Nephron (organoid): ENCODE measurements around the gene NINL.

Experiments used
- H3K27ac Mint-ChIP-seq, 3 experiments: 2 replicates each; pipeline ENCODE4 v1.8.0; 2020; ENCODE audit warnings: mixed read lengths in 3 of 3, mild to moderate bottlenecking in 2 of 3, moderate library complexity in 1 of 3
- H3K27me3 Mint-ChIP-seq: 2 replicates; pipeline ENCODE4 v1.8.0; 2021; ENCODE audit warnings: low read depth, mild to moderate bottlenecking, moderate library complexity, mixed read lengths
- H3K36me3 Mint-ChIP-seq: 2 replicates; pipeline ENCODE4 v1.8.0; 2020; ENCODE audit warnings: low read depth, mixed read lengths
- H3K4me1 Mint-ChIP-seq: 2 replicates; pipeline ENCODE4 v1.8.0; 2020; ENCODE audit warnings: mixed read lengths
- H3K4me3 Mint-ChIP-seq, 3 experiments: 2 replicates each; pipeline ENCODE4 v1.8.0; 2020; ENCODE audit warnings: mild to moderate bottlenecking in 3 of 3, mixed read lengths in 3 of 3, moderate library complexity in 2 of 3
- H3K9me3 Mint-ChIP-seq: 2 replicates; pipeline ENCODE4 v1.8.0; 2020; ENCODE audit warnings: mixed read lengths
- TF ChIP-seq, protein P1 (sequence below), 3 experiments: fragments of 200-600 bp; sonication (generic); IDR thresholded peaks; one replicate each; pipeline ENCODE4 v1.5.0; 2021; ENCODE audit warnings: antibody characterized with exemption in 3 of 3; ENCODE audit not compliant: unreplicated experiment in 3 of 3

Gene NINL

DNA sequence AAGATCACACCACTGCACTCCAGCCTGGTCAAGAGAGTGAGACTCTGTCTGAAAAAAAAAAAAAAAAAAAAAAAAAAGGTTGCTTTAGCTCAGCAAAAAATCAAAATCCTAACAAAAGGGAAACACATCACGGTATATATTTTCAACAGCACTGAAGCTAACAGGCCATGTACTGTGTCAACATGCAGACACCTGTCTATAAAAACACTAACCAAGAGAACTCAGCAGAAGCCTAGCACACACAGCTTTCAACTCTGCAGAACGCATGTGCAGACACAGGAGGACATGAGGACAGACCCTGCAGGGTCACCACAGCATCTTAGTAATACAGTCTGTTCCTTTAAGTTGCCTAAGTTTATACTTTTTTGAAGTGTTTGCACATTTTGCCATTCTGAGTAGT is 13.5 kb downstream of the NINL start:
- TF ChIP-seq, protein P1, sequence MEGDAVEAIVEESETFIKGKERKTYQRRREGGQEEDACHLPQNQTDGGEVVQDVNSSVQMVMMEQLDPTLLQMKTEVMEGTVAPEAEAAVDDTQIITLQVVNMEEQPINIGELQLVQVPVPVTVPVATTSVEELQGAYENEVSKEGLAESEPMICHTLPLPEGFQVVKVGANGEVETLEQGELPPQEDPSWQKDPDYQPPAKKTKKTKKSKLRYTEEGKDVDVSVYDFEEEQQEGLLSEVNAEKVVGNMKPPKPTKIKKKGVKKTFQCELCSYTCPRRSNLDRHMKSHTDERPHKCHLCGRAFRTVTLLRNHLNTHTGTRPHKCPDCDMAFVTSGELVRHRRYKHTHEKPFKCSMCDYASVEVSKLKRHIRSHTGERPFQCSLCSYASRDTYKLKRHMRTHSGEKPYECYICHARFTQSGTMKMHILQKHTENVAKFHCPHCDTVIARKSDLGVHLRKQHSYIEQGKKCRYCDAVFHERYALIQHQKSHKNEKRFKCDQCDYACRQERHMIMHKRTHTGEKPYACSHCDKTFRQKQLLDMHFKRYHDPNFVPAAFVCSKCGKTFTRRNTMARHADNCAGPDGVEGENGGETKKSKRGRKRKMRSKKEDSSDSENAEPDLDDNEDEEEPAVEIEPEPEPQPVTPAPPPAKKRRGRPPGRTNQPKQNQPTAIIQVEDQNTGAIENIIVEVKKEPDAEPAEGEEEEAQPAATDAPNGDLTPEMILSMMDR (IDR thresholded peaks at IDR 0.05; ENCODE audit: unreplicated experiment in 3 of 3): no peak
- Mint-ChIP-seq H3K4me3 (no peak overlapping the region), H3K36me3 (peaks cover 52% of the 10 kb centered on the region), H3K27ac (peak overlapping the region in 1 of 3 experiments; percentile 59), H3K27me3 (no peaks in the 10 kb centered on the region), H3K4me1 (peaks cover 28% of the 10 kb centered on the region), H3K9me3 (no peaks in the 10 kb centered on the region)

DNA sequence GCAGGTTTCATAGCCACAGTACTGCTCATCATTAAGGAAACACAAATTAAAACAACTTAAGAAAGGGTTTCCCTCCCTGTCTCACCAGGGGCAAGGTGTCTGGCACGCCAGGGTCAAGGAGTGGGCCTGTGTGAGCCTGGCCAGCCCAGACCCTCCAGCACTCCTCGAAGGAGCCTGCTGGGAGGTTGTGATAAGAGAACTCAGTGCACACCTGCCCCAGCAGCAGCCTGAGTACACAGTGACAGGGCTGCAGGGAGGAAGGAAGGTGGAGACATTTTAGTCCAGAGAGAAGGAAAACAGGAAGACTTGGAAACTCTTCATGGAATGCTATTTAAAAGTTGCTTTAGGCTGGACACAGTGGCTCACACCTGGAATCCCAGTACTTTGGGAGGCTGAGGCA is 14.1 kb downstream of the NINL start:
- Mint-ChIP-seq H3K27me3 (no peaks in the 10 kb centered on the region), H3K36me3 (peaks cover 56% of the 10 kb centered on the region), H3K27ac (peak overlapping the region in 1 of 3 experiments; percentile 59), H3K9me3 (no peaks in the 10 kb centered on the region), H3K4me3 (no peak overlapping the region), H3K4me1 (peaks cover 30% of the 10 kb centered on the region)
- TF ChIP-seq, protein P1 (IDR thresholded peaks at IDR 0.05; ENCODE audit: unreplicated experiment in 3 of 3): no peak

DNA sequence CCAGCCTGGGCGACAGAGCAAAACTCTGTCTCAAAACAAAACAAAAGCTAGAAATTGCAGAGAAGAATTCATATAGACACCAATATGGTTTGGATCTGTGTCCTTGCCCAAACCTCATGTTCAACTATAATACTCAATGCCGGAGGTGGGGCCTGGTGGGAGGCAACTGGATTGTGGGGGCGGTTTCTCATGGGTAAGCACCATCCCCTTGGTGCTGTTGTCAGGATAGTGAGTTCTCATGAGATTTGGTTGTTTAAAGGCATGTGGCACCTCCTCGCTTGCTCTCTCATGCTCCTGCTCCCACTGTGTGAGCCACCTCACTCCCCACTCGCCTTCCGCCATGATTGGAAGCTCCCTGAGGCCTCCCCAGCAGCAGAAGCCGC is 15.2 kb downstream of the NINL start:
- Mint-ChIP-seq H3K27me3 (no peaks in the 10 kb centered on the region), H3K9me3 (peaks cover 4% of the 10 kb centered on the region)

DNA sequence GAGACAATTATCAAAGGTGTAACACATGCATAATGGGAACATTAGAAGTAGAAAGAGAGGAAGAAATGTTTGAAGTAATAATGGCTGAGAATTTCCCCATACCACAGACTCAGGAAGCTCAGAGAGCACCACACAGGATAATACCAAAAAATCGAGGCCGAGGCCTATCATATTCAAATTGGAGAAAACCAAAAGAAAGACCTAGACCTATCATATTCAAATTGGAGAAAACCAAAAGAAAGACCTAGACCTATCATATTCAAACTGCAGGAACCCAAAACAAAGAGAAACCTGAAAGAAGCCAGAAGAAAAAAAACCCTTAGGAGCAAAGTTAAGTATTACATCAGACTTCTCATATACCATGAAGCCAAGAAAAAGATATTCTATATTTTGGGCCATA is 18.0 kb downstream of the NINL start:
- Mint-ChIP-seq H3K27ac (peak overlapping the region in 1 of 3 experiments; percentile 6), H3K27me3 (no peaks in the 10 kb centered on the region), H3K36me3 (peaks cover 65% of the 10 kb centered on the region), H3K4me1 (peaks cover 12% of the 10 kb centered on the region), H3K9me3 (peaks cover 15% of the 10 kb centered on the region), H3K4me3 (no peak overlapping the region)
- TF ChIP-seq, protein P1 (IDR thresholded peaks at IDR 0.05; ENCODE audit: unreplicated experiment in 3 of 3): no peak

More for the DNA sequence above, 15.2 kb downstream of the NINL start:
- Mint-ChIP-seq H3K4me3 (no peak overlapping the region), H3K4me1 (peaks cover 34% of the 10 kb centered on the region), H3K27ac (no peak overlapping the region), H3K36me3 (peaks cover 60% of the 10 kb centered on the region)
- TF ChIP-seq, protein P1 (IDR thresholded peaks at IDR 0.05; ENCODE audit: unreplicated experiment in 3 of 3): no peak

DNA sequence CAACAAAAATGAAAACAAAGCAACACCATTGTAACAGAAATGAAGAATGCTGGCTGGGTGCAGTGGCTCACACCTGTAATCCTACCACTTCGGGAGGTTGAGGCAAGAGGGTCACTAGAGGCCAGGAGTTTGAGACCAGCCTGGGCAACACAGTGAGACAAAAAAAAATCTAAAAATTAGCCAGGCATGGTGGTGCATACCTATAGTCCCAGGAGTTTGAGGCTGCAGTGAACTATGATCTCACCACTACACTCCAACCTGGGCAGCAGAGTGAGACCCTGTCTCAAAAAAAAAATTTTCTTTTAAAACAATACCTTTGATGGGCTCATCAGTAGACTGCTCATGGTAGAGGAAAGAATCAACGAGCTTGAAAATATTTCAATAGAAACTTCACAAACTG is 18.5 kb downstream of the NINL start:
- Mint-ChIP-seq H3K4me3 (no peak overlapping the region), H3K27ac (peak overlapping the region in 1 of 3 experiments; percentile 6), H3K36me3 (peaks cover 65% of the 10 kb centered on the region), H3K9me3 (peaks cover 15% of the 10 kb centered on the region), H3K4me1 (peaks cover 10% of the 10 kb centered on the region), H3K27me3 (no peaks in the 10 kb centered on the region)
- TF ChIP-seq, protein P1 (IDR thresholded peaks at IDR 0.05; ENCODE audit: unreplicated experiment in 3 of 3): no peak

DNA sequence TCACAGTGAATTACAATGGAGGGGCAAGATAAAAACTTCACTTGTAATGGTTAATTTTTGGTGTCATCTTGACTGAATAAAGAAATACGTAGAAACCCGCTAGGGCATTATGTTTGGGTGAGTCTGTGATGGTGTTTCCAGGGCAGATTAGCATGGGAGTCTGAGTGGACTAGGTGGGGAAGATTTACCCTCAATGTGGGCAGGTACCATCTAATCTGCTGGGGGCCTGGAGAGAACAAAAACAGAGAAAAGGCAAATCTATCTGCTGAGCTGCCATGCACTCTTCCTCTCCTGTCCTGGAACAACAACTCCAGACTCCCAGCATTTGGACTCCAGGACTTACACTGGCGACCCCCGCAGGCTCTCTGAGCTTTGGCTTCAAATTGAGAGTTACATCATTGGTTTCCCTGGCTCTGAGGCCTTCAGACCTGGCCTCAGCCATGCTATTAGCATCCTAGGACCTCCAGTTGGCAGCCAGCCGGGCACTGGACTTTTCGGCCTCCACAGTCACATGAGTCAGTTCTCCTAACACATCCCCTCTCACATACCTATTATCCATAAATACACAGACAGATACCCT is 19.7 kb downstream of the NINL start:
- Mint-ChIP-seq H3K9me3 (peaks cover 15% of the 10 kb centered on the region), H3K27ac (peak overlapping the region in 2 of 3 experiments; percentile 69 to 82), H3K4me3 (no peak overlapping the region)

More for the DNA sequence above, 19.7 kb downstream of the NINL start:
- H3K27me3 Mint-ChIP-seq: no peaks in the 10 kb centered on the region
- peaks cover 10% of the 10 kb centered on the region for H3K4me1 Mint-ChIP-seq
- TF ChIP-seq, protein P1 (IDR thresholded peaks at IDR 0.05; ENCODE audit: unreplicated experiment in 3 of 3): no peak
- peaks cover 61% of the 10 kb centered on the region for H3K36me3 Mint-ChIP-seq
